Suprapubic skin (tissue), 4 donors: ENCODE measurements around the gene DTNBP1.
"Not testable (repeated sequence)": the region's sequence is repeated elsewhere in the genome, so short reads cannot be mapped to it uniquely, and the experiment has no call there.

Experiments
- CTCF ChIP-seq, 2 donors: fragments of 200-600 bp in 1 of 2; fragments of 450-650 bp in 1 of 2; sonication (generic) in 1 of 2; IDR thresholded peaks; one replicate each; pipeline ENCODE4 v1.5.1; 2016 to 2019; ENCODE audit warnings: antibody characterized with exemption in 2 of 2, mild to moderate bottlenecking in 1 of 2, moderate library complexity in 1 of 2
- EP300 ChIP-seq: sonication (generic); formaldehyde crosslinking; IDR thresholded peaks from one replicate; pipeline ENCODE4 v1.6.1; 2017; ENCODE audit warnings: antibody characterized with exemption
- POLR2A ChIP-seq, 2 donors: fragments of 450-650 bp; IDR thresholded peaks; one replicate each; pipeline ENCODE4 v1.6.1; 2017; ENCODE audit warnings: antibody characterized with exemption in 2 of 2, mild to moderate bottlenecking in 2 of 2, moderate library complexity in 2 of 2
- POLR2AphosphoS5 ChIP-seq, 3 donors: sonication (generic); formaldehyde crosslinking; IDR thresholded peaks; one replicate each; pipeline ENCODE4 v1.6.1; 2017; ENCODE audit warnings: antibody characterized with exemption in 3 of 3

GRCh38 chr6:15666896-15667295, 4.1 kb upstream of the DTNBP1 start:
- TF ChIP-seq CTCF (IDR thresholded peaks at IDR 0.05); POLR2AphosphoS5 (IDR thresholded peaks at IDR 0.05); POLR2A (IDR thresholded peaks at IDR 0.05); EP300: not testable (repeated sequence)
